ENCODE results near the gene MICAL3.
"Not testable (repeated sequence)": the region's sequence is repeated elsewhere in the genome, so short reads cannot be mapped to it uniquely, and the experiment has no call there.

MICAL3 gene

GRCh38 chr22:18059094-18059417 lies 34.7 kb upstream of the MICAL3 start:
- no peak for DNase-seq (ENCODE audit: low read depth)

GRCh38 chr22:18058371-18059093 lies 34.2 kb upstream of the MICAL3 start:
- no peak for DNase-seq (ENCODE audit: low read depth)

- DNase-seq (ENCODE audit: low read depth): peak; percentile 99
Observed at GRCh38 chr22:18057568-18058209, 33.3 kb upstream of the MICAL3 start.

- DNase-seq (ENCODE audit: low read depth): peak; percentile 23
Observed at GRCh38 chr22:18056807-18057474, 32.6 kb upstream of the MICAL3 start.

GRCh38 chr22:18056161-18056666 lies 31.9 kb upstream of the MICAL3 start:
- DNase-seq (ENCODE audit: low read depth): peak; percentile 74

GRCh38 chr22:18055619-18056160 lies 31.3 kb upstream of the MICAL3 start:
- no peak for DNase-seq (ENCODE audit: low read depth)

GRCh38 chr22:18053216-18053946 lies 29.0 kb upstream of the MICAL3 start:
- not testable (repeated sequence) for DNase-seq (ENCODE audit: low read depth)

GRCh38 chr22:18051113-18051512 lies 26.8 kb upstream of the MICAL3 start:
- DNase-seq (ENCODE audit: low read depth): peak; percentile 34

GRCh38 chr22:18050065-18050464 lies 25.7 kb upstream of the MICAL3 start:
- DNase-seq (ENCODE audit: low read depth): no peak

- peak; percentile 42 for DNase-seq (ENCODE audit: low read depth)
Observed at GRCh38 chr22:18048441-18048898, 24.1 kb upstream of the MICAL3 start.

GRCh38 chr22:18048041-18048440 lies 23.7 kb upstream of the MICAL3 start:
- no peak for DNase-seq (ENCODE audit: low read depth)

- no peak for DNase-seq (ENCODE audit: low read depth)
Observed at GRCh38 chr22:18045794-18046193, 21.4 kb upstream of the MICAL3 start.

GRCh38 chr22:18044548-18045271 lies 20.3 kb upstream of the MICAL3 start:
- DNase-seq (ENCODE audit: low read depth): no peak

- peak; percentile 20 for DNase-seq (ENCODE audit: low read depth)
Observed at GRCh38 chr22:18042685-18043084, 18.3 kb upstream of the MICAL3 start.

GRCh38 chr22:18040898-18041297 lies 16.5 kb upstream of the MICAL3 start:
- DNase-seq (ENCODE audit: low read depth): not testable (repeated sequence)

- DNase-seq (ENCODE audit: low read depth): no peak
Observed at GRCh38 chr22:18035751-18036150, 11.4 kb upstream of the MICAL3 start.

GRCh38 chr22:18034076-18034475 lies 9.7 kb upstream of the MICAL3 start:
- DNase-seq (ENCODE audit: low read depth): no peak

- DNase-seq (ENCODE audit: low read depth): peak; percentile 39
Observed at GRCh38 chr22:18033204-18033998, 9.0 kb upstream of the MICAL3 start.

GRCh38 chr22:18032455-18033101 lies 8.2 kb upstream of the MICAL3 start:
- peak; percentile 93 for DNase-seq (ENCODE audit: low read depth)

Measured in ELR (cell line).